Measurements from ENCODE around the gene UBQLN4. TPM values are rescaled to one million over a fixed set of nuclear protein-coding genes. Genes with fewer than 3 reads are reported as not detected.

UBQLN4 gene
- total and polyA plus RNA-seq, 9 of the 15 experiments (the other 6 are each of a cell fraction or from before 2014, with no cell fraction given): 13.5 to 65.5 (median 37.0) TPM

GRCh38 chr1:156077430-156077760 lies 23.8 kb upstream of the UBQLN4 start (continued):
- no peak for TF ChIP-seq CREB3L1 (IDR thresholded peaks at IDR 0.05; ENCODE audit: borderline replicate concordance, low read depth)
- TF ChIP-seq HEY1 (CRISPR knock-in tag; IDR thresholded peaks at IDR 0.05; ENCODE audit: borderline replicate concordance): no peak
- no peak for TF ChIP-seq TCF15 (CRISPR knock-in tag; IDR thresholded peaks at IDR 0.05)
- TF ChIP-seq GMEB1 (CRISPR knock-in tag; IDR thresholded peaks at IDR 0.05): no peak
- no peak for TF ChIP-seq COPS2 (conservative IDR thresholded peaks at IDR 0.05)
- TF ChIP-seq POLR3G (IDR thresholded peaks at IDR 0.05; ENCODE audit: extremely low read depth, insufficient read length, insufficient replicate concordance): no peak
- no peak for TF ChIP-seq USF1 (CRISPR knock-in tag; IDR thresholded peaks at IDR 0.05)
- TF ChIP-seq HIVEP1 (CRISPR knock-in tag; IDR thresholded peaks at IDR 0.05): no peak
- no peak for TF ChIP-seq MED1 (CRISPR knock-in tag; IDR thresholded peaks at IDR 0.05; ENCODE audit: borderline replicate concordance)
- TF ChIP-seq ARHGAP35 (IDR thresholded peaks at IDR 0.05; ENCODE audit: partially characterized antibody): no peak
